ENCODE results near the gene TOX2. TPM values are rescaled to one million over a fixed set of nuclear protein-coding genes. Genes with fewer than 3 reads are reported as not detected.

Gene TOX2
- total and polyA plus RNA-seq, 4 experiments from 2014 or later: 0.22 to 1.1 (median 0.49) TPM

- DNase-seq: no peak
- Mint-ChIP-seq H3K9me3 (peaks cover 0 to 3% (median 0%) of the 10 kb centered on the region in 8 donors), H3K4me1 (no peaks in the 10 kb centered on the region), H3K36me3 (no peaks in the 10 kb centered on the region), H3K4me3 (no peak overlapping the region), H3K27ac (no peak overlapping the region), H3K27me3 (peaks cover 5 to 7% of the 10 kb centered on the region in 2 donors)
- Histone ChIP-seq H3K27me3 (ENCODE audit: insufficient read depth, low read length) (no peaks in the 10 kb centered on the region), H3K27ac (ENCODE audit: low read depth, low read length) (no peak overlapping the region), H3K4me1 (ENCODE audit: insufficient read depth, low read length) (no peaks in the 10 kb centered on the region), H3K4me3 (ENCODE audit: low read length in 2 of 2) (no peak overlapping the region), H3K9me3 (ENCODE audit: control insufficient read depth in 1 of 2, low read length in 2 of 2) (no peaks in the 10 kb centered on the region), H3K36me3 (ENCODE audit: insufficient read depth, low read length) (no peaks in the 10 kb centered on the region)
- intact Hi-C loops (cut with micrococcal nuclease): no loop called here
- POLR2A ChIA-PET (ENCODE audit: partially characterized antibody): no interaction called here
- CTCF ChIA-PET (ENCODE audit: partially characterized antibody): no interaction called here
These were observed 15.2 kb upstream of the TOX2 start for GRCh38 chr20:43899274-43900120.

- Mint-ChIP-seq H3K27me3 (peaks cover 5 to 7% of the 10 kb centered on the region in 2 donors), H3K4me3 (no peak overlapping the region), H3K27ac (no peak overlapping the region), H3K36me3 (no peaks in the 10 kb centered on the region), H3K9me3 (peaks cover 0 to 3% (median 0%) of the 10 kb centered on the region in 8 donors), H3K4me1 (no peaks in the 10 kb centered on the region)
- no peak overlapping the region for H3K27ac ChIP-seq (ENCODE audit: low read depth, low read length)
- DNase-seq: no peak
- H3K9me3 ChIP-seq (ENCODE audit: control insufficient read depth in 1 of 2, low read length in 2 of 2): no peaks in the 10 kb centered on the region
- CTCF ChIA-PET (ENCODE audit: partially characterized antibody): interaction anchor here (0.7 kb wide), 2 partner anchors 50 to 484 kb away, joined by 3 to 4 read pairs; no protein-coding TSS in a partner anchor
- no peaks in the 10 kb centered on the region for H3K27me3 ChIP-seq (ENCODE audit: insufficient read depth, low read length)
- intact Hi-C loops (cut with micrococcal nuclease): no loop called here
- no peaks in the 10 kb centered on the region for H3K36me3 ChIP-seq (ENCODE audit: insufficient read depth, low read length)
- no peaks in the 10 kb centered on the region for H3K4me1 ChIP-seq (ENCODE audit: insufficient read depth, low read length)
- POLR2A ChIA-PET (ENCODE audit: partially characterized antibody): no interaction called here
- H3K4me3 ChIP-seq (ENCODE audit: low read length in 2 of 2): no peak overlapping the region
These were observed 14.6 kb upstream of the TOX2 start for GRCh38 chr20:43900121-43900466.

GRCh38 chr20:43900496-43900895 is 14.2 kb upstream of the TOX2 start:
- H3K27me3 ChIP-seq (ENCODE audit: insufficient read depth, low read length): no peaks in the 10 kb centered on the region
- no peak overlapping the region for H3K4me3 Mint-ChIP-seq
- no peaks in the 10 kb centered on the region for H3K4me1 ChIP-seq (ENCODE audit: insufficient read depth, low read length)
- DNase-seq: no peak
- H3K36me3 Mint-ChIP-seq: no peaks in the 10 kb centered on the region
- peaks cover 0 to 3% (median 0%) of the 10 kb centered on the region in 8 donors for H3K9me3 Mint-ChIP-seq
- no peaks in the 10 kb centered on the region for H3K4me1 Mint-ChIP-seq
- CTCF ChIA-PET (ENCODE audit: partially characterized antibody): interaction anchor here (0.7 to 1.1 kb wide), 3 partner anchors 50 to 484 kb away, joined by 3 to 4 read pairs (median 3); no protein-coding TSS in a partner anchor
- POLR2A ChIA-PET (ENCODE audit: partially characterized antibody): no interaction called here
- H3K27ac Mint-ChIP-seq: no peak overlapping the region
- peaks cover 5 to 7% of the 10 kb centered on the region in 2 donors for H3K27me3 Mint-ChIP-seq
- H3K36me3 ChIP-seq (ENCODE audit: insufficient read depth, low read length): no peaks in the 10 kb centered on the region
- H3K4me3 ChIP-seq (ENCODE audit: low read length in 2 of 2): no peak overlapping the region
- no peaks in the 10 kb centered on the region for H3K9me3 ChIP-seq (ENCODE audit: control insufficient read depth in 1 of 2, low read length in 2 of 2)
- no peak overlapping the region for H3K27ac ChIP-seq (ENCODE audit: low read depth, low read length)
- intact Hi-C loops (cut with micrococcal nuclease): no loop called here

- no peaks in the 10 kb centered on the region for H3K9me3 ChIP-seq (ENCODE audit: control insufficient read depth in 1 of 2, low read length in 2 of 2)
- H3K4me1 ChIP-seq (ENCODE audit: insufficient read depth, low read length): no peaks in the 10 kb centered on the region
- H3K9me3 Mint-ChIP-seq: peaks cover 0 to 3% (median 0%) of the 10 kb centered on the region in 8 donors
- intact Hi-C loops (cut with micrococcal nuclease): no loop called here
- H3K4me3 ChIP-seq (ENCODE audit: low read length in 2 of 2): no peak overlapping the region
- no peaks in the 10 kb centered on the region for H3K36me3 ChIP-seq (ENCODE audit: insufficient read depth, low read length)
- peak overlapping the region in 1 of 7 donors; percentile 33 for H3K27ac Mint-ChIP-seq
- no peak overlapping the region for H3K27ac ChIP-seq (ENCODE audit: low read depth, low read length)
- no peak for DNase-seq
- no peaks in the 10 kb centered on the region for H3K4me1 Mint-ChIP-seq
- H3K27me3 ChIP-seq (ENCODE audit: insufficient read depth, low read length): no peaks in the 10 kb centered on the region
- peaks cover 5 to 7% of the 10 kb centered on the region in 2 donors for H3K27me3 Mint-ChIP-seq
- ChIA-PET POLR2A (ENCODE audit: partially characterized antibody) (no interaction called here), CTCF (ENCODE audit: partially characterized antibody) (interaction anchor here (1.1 kb wide), 1 partner anchor 58 kb away, joined by 3 read pairs; no protein-coding TSS in a partner anchor)
- no peaks in the 10 kb centered on the region for H3K36me3 Mint-ChIP-seq
- no peak overlapping the region for H3K4me3 Mint-ChIP-seq
These were observed 13.4 kb upstream of the TOX2 start for GRCh38 chr20:43901296-43901695.

- ChIA-PET POLR2A (ENCODE audit: partially characterized antibody) (no interaction called here), CTCF (ENCODE audit: partially characterized antibody) (no interaction called here)
- H3K27ac Mint-ChIP-seq: no peak overlapping the region
- Histone ChIP-seq H3K36me3 (ENCODE audit: insufficient read depth, low read length) (no peaks in the 10 kb centered on the region), H3K4me1 (ENCODE audit: insufficient read depth, low read length) (no peaks in the 10 kb centered on the region), H3K4me3 (ENCODE audit: low read length in 2 of 2) (no peak overlapping the region), H3K27me3 (ENCODE audit: insufficient read depth, low read length) (no peaks in the 10 kb centered on the region), H3K27ac (ENCODE audit: low read depth, low read length) (no peak overlapping the region), H3K9me3 (ENCODE audit: control insufficient read depth in 1 of 2, low read length in 2 of 2) (no peaks in the 10 kb centered on the region)
- peaks cover 0 to 17% (median 11%) of the 10 kb centered on the region in 8 donors for H3K9me3 Mint-ChIP-seq
- no peaks in the 10 kb centered on the region for H3K4me1 Mint-ChIP-seq
- H3K4me3 Mint-ChIP-seq: no peak overlapping the region
- DNase-seq: no peak
- H3K36me3 Mint-ChIP-seq: no peaks in the 10 kb centered on the region
- intact Hi-C loops (cut with micrococcal nuclease): no loop called here
- H3K27me3 Mint-ChIP-seq: peaks cover 0 to 2% of the 10 kb centered on the region in 2 donors
These were observed 10.5 kb upstream of the TOX2 start for GRCh38 chr20:43903953-43904826.

GRCh38 chr20:43904827-43905177 is 9.8 kb upstream of the TOX2 start:
- H3K27me3 Mint-ChIP-seq: peaks cover 0 to 2% of the 10 kb centered on the region in 2 donors
- no peaks in the 10 kb centered on the region for H3K36me3 Mint-ChIP-seq
- H3K4me3 ChIP-seq (ENCODE audit: low read length in 2 of 2): no peak overlapping the region
- no peaks in the 10 kb centered on the region for H3K4me1 ChIP-seq (ENCODE audit: insufficient read depth, low read length)
- H3K9me3 Mint-ChIP-seq: peaks cover 0 to 17% (median 12%) of the 10 kb centered on the region in 8 donors
- H3K27ac ChIP-seq (ENCODE audit: low read depth, low read length): no peak overlapping the region
- no peak overlapping the region for H3K4me3 Mint-ChIP-seq
- no peaks in the 10 kb centered on the region for H3K9me3 ChIP-seq (ENCODE audit: control insufficient read depth in 1 of 2, low read length in 2 of 2)
- POLR2A ChIA-PET (ENCODE audit: partially characterized antibody): no interaction called here
- intact Hi-C loops (cut with micrococcal nuclease): no loop called here
- H3K27me3 ChIP-seq (ENCODE audit: insufficient read depth, low read length): no peaks in the 10 kb centered on the region
- H3K36me3 ChIP-seq (ENCODE audit: insufficient read depth, low read length): no peaks in the 10 kb centered on the region
- DNase-seq: no peak
- CTCF ChIA-PET (ENCODE audit: partially characterized antibody): no interaction called here
- peak overlapping the region in 1 of 7 donors; percentile 13 for H3K27ac Mint-ChIP-seq
- H3K4me1 Mint-ChIP-seq: no peaks in the 10 kb centered on the region

GRCh38 chr20:43906505-43907034 is 8.1 kb upstream of the TOX2 start:
- peaks cover 0 to 20% (median 11%) of the 10 kb centered on the region in 8 donors for H3K9me3 Mint-ChIP-seq
- peaks cover 3 to 5% of the 10 kb centered on the region in 2 donors for H3K27me3 Mint-ChIP-seq
- H3K4me3 ChIP-seq (ENCODE audit: low read length in 2 of 2): no peak overlapping the region

More at GRCh38 chr20:43906505-43907034, 8.1 kb upstream of the TOX2 start:
- DNase-seq: no peak
- H3K27me3 ChIP-seq (ENCODE audit: insufficient read depth, low read length): no peaks in the 10 kb centered on the region
- Mint-ChIP-seq H3K4me3 (no peak overlapping the region), H3K4me1 (peaks cover 0 to 5% (median under 1%) of the 10 kb centered on the region in 4 donors), H3K36me3 (no peaks in the 10 kb centered on the region), H3K27ac (no peak overlapping the region)
- H3K4me1 ChIP-seq (ENCODE audit: insufficient read depth, low read length): peaks cover 4% of the 10 kb centered on the region
- H3K36me3 ChIP-seq (ENCODE audit: insufficient read depth, low read length): no peaks in the 10 kb centered on the region
- no peak overlapping the region for H3K27ac ChIP-seq (ENCODE audit: low read depth, low read length)
- H3K9me3 ChIP-seq (ENCODE audit: control insufficient read depth in 1 of 2, low read length in 2 of 2): no peaks in the 10 kb centered on the region
- intact Hi-C loops (cut with micrococcal nuclease): no loop called here
- POLR2A ChIA-PET (ENCODE audit: partially characterized antibody): no interaction called here
- CTCF ChIA-PET (ENCODE audit: partially characterized antibody): interaction anchor here (1.3 kb wide), 1 partner anchor 67 kb away, joined by 5 read pairs; no protein-coding TSS in a partner anchor
